Measurements from ENCODE around the gene ARHGEF28.

The ARHGEF28 gene

DNA sequence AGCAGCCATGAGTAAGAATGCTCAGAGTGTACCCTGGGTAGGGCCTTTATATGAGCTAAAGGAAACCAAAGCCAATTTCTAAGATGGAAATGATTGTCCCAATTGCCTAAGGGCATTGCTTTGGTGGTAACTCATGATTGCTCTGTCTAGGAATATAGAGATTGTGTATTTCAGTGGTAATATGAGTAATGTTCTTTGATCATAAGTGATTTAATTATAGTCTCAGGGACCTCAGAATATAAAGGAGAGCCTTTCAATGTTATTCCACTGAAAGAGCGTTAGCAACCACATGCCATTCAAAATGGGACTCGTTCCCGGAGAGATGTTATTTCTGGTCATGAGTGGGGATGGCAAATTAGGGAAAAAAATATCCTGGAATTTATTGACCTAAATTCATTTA, 340.5 kb downstream of the ARHGEF28 start:
- DNase-seq (ENCODE audit: low spot score) = no peak

DNA sequence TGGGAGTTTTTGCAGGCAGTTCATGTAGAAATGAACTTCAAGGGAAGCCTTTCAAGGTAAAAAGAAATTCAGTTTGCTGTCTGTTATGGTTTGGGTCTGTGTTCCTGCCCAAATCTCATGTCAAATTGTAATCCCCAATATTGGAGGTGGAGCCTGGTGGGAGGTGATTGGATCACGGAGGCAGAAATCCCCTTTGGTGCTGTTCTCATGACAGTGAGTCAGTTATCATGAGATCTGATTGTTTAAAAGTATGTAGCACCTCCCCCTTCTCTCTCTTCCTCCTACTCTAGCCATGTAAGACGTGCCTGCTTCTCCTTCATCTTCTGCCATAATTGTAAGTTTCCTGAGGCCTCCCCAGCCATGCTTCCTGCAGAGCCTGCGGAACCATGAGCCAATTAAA, 341.4 kb downstream of the ARHGEF28 start:
- no peak for DNase-seq (ENCODE audit: low spot score)

DNA sequence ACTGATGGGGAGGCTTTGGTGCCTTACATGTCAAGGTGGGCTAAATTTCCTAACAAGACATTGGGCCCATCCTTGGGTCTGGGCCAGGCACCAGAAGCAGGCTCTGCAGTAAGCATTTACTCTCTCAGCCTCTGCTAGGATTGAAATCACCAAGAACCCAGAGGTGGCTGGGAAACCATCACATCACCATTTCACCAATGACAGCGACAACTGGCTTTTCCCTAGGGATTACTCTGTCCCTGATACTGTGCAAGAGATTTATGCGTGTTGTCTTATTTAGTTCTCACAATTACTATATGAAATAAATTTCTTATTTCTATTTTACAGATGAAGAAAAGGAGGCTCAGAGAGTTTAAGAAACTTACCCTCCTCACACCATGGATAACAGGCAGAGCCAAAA, 342.2 kb downstream of the ARHGEF28 start:
- DNase-seq (ENCODE audit: low spot score) = no peak

DNA sequence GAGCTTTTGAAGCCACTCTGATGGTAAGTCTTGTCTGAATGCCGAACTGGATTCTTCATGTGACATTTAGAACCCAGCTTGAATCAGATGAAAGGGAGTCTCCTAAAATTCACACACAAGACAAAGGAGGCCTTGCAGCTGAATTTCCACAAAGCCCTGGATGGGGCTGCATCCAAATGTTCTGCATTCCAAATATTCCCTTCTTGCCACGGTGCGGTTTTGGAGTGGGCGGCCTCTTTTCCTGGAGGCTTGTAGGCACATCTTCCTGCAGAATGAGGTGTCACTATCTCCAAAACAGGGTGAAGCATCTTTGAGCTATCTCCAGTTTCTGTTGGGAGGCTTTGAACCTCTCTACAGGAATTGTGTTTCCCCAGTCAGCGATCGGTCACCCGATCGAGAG, 342.7 kb downstream of the ARHGEF28 start:
- no peak for DNase-seq (ENCODE audit: low spot score)

DNA sequence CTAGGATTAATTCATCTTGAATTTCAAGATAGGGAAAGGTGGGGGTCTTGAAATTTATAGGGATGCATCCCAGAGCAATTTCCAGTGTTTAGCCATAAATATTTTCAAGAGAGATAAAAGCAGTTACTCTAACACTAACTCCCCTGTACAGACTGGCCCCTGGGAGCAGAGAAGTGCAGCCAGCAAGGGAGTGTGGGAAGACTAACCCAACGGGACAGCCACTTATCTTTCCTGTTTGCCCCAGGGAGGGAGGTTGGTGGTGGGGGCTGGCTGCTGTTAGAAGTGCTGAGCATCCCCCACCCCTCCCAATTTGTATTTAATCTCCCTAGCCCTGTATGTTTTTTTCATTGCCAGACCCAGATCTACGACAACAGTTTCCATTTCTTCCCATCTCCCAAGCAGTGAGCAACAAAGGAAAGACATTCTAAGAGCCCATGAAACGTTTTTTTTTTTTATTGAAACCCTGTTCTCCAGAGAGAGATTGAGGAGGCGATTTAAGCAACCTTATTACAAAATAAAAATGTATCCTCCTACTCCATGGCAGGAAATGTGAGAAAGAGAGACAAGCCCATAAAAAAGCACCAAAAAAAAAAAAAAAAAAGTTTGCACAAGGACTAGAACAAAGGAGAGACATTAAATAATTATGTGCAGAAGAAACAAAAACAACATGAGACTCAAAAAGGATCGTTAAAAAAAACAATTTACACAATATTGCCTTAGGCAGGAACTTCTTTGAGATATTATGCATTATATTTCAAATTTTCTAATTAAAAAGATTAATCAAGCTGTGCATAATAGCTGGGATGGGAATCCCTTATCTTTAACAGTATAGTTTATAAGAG, 343.4 kb downstream of the ARHGEF28 start:
- no peak for DNase-seq (ENCODE audit: low spot score)

DNA sequence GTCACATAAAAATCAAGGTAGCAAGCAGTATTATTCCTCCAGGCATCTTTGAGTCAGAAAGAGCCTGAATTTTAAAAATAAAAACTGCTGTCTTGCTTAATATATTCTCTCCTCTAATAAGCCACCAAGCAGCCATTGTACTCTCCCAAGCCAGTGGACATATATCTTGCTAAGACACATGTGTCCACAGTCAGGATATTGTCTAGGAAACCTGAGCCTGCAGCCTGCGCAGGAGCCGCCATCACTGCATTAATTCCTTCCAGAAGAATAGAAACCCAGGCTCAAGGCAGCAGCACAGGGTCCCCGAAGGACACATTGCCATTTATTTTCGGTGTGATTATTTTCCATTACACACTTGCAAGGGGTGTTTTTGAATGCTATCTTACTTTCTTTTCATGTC, 345.3 kb downstream of the ARHGEF28 start:
- DNase-seq (ENCODE audit: low spot score) = no peak

DNA sequence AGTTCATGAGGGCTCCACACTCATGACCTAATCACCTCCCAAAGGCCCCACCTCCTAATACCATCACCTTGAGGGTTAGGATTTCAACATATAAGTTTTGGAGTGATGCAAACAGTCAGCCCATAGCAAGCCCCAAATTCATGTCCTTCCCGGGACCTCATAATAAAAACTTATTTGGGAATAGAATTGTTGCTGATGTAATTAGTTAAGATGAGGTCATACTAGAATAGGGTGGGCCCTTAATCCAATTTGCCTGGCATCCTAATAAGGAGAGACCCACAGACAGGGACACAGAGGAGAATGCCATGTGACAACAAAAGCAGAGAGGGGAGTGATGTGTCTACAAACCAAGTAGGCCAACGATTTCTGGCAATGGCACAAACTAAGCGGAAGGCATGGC, 347.1 kb downstream of the ARHGEF28 start:
- DNase-seq (ENCODE audit: low spot score) = no peak

DNA sequence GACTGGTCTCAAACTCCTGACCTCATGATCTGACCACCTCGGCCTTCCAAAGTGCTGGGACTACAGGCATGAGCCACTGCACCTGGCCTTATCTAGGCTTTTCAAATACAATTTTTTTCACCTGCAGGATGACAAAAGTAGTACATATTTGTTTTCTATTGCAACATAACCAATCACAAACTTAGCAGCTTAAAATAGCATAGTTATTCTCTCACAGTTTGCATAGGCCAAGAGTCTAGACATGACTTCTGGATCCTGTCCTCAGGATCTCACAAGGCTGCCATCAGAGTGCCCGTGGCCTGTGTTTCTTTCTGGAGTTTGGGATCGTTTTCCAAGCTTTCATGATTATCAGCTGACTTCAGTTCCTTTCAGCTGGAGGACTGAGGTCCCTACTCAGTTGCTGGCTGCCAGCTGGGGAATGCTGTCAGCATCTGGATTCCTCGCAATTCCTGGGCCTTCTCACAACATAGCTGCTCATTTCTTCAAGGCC, 348.9 kb downstream of the ARHGEF28 start:
- no peak for DNase-seq (ENCODE audit: low spot score)

DNA sequence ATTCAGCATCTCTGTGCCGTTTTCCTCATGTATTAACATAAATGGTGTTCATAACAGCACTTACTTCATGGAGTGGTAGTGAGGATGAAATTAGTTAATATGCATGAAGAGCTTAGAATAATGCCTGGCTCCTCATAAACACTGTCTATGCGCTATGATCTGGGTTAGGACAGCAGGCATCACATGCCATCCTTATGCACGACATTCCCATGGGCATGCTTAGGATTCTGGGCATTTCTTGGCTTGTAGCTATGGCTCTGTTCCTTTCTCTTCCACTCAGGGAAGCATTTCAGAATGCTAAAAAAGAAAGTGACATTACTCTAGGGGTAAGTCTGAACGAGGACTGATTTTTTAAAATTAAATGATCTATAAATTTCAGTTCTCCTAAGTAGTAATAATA, 349.8 kb downstream of the ARHGEF28 start:
- DNase-seq (ENCODE audit: low spot score) = no peak

DNA sequence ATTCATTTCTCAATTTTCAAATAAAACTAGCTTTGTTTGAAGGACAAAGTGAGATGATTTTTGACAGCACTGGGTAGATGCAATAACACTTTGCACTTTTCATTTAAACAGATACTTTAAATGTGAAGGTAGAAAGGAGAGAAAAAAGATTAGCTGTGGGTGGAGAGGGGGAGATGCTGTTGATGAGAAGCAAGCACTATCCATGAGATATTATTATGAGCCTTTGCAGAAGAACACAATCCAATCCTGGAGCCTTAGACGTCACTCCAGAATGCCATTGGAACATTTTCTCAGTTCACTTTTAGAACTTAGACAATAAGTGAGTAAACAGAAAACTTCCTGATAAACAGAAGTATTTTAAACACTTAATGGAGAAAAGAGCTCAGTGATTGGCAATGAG, 351.1 kb downstream of the ARHGEF28 start:
- no peak for DNase-seq (ENCODE audit: low spot score)

DNA sequence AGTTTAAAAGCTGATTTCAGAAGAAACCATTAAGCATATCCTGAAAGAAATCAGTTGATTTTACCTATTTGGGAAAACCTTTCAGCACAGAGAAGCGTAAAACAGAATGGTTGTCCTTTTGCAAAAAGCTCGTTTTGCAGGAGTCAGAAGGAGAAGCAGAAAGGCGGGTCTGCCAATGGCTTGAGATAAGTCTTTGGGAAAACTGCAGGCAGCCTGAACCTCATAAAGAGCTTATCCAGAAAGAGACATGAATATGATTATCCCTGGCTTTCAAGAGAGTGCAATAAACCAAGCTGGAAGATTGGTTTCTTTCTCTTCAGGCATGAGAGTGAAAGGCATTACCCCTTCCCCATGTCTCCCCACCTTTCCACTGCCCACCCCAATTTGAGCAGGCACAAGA, 353.3 kb downstream of the ARHGEF28 start:
- no peak for DNase-seq (ENCODE audit: low spot score)

DNA sequence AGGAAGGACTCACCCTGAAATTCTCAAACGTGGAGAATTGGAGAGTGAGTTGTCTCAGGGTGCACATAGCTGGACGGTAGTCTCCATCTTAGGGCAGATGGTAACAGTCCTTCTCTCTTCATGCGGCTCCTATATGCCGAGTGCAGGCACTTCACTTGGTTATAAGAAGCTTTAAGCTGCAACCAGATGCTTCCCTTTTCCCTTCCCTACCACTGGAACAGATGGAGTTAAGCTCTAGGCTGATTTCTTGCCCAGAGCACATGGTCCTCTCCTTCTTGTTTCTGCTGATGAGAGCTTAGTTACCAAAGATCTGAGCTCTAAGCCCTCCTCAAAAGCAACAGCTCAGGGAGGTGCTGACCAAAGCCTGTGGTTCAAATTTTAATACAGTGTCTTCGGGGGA, 355.7 kb downstream of the ARHGEF28 start:
- DNase-seq (ENCODE audit: low spot score) = no peak

DNA sequence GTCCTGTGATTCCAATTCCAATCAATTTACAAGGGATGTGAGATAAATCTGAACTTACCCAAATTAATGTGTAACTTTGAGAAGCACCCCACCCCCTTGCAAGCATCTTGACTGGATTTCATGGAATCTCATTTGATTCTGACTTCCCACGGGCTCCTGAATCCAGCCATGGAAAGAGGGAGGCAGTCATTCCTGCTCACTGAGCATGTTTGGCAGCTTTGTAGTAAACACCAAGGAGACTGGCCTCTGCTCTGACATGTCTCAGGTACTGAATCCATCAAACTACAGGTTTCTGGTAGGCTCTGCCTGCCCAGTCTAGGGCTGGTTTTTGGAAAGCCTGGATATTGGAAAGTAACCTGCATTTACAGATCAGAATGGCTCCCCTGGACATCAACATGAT, 357.6 kb downstream of the ARHGEF28 start:
- no peak for DNase-seq (ENCODE audit: low spot score)

DNA sequence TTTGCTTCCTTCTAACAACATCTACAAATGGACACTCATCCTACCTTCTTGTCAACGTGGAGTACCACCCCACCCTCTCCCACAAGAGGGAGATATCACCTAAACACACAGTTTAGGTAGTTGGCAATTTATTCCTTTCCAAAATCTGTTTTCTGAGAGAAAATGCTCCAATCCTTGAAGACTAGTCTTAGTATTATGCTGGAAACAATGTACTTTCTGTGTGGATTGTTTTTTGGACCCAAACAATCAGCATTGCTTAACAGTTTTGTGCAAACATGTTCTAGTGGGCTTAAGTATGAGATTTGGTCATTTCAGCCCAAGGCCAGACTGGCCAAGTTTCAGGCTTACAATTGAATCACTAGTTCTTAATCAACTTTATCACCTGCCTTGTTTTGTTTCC, 359.1 kb downstream of the ARHGEF28 start:
- no peak for DNase-seq (ENCODE audit: low spot score)

DNA sequence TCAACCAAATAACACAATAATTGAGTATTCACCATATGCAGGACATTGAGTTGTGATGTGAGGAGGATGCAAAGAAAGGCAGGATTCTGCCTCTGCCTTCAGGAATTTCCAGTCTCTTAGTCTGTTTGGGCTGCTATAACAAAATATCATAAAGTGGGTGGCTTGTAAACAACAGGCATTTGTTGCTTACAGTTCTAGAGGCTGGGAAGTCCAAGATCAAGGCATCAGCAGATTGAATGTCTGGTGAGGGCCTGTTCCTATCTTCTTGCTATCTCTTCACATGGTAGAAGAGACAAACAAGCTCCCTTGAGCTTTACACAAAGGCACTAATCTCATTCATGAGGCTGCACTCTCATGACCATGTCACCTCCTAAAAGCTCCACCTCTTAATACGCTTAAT, 360.7 kb downstream of the ARHGEF28 start:
- DNase-seq (ENCODE audit: low spot score) = no peak

DNA sequence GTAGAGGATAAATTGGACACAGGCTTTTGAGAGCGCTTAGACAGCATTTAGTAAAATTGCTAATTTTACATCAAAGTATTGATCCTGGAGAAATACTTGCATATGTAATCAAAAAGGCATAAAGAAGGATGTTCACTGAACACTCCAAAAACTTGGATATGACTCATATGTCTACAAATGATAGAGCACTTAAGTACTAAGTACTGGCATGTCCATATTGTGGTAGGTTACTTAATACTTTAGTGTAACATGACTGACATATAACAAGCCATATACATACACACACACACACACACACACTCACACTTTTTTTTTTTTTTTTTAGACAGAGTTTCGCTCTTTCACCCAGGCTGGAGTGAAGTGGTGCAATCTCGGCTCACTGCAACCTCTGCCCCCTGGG, 361.9 kb downstream of the ARHGEF28 start:
- no peak for DNase-seq (ENCODE audit: low spot score)

DNA sequence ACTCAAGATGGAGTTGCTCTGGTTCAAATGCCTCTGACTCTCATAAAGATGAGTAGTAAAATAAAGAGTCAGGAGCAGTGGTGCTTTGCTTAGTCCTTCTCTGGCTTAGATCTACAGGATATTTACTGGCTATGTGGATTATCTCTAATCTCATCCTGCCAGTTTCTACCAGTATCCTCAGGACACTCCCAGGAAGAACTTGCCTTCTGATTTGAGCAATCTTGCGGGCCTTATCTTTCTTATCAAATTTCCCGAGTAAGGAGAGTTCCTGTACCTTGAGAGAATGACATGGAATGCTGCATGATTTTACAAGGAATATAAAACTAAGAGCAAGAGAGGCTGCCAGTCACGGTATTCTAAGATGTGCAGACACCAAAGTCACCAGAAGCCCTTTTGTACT, 364.0 kb downstream of the ARHGEF28 start:
- no peak for DNase-seq (ENCODE audit: low spot score)
